22Rv1 (cell line): Measurements from ENCODE around the gene IDH2.

Source experiments
- CTCF ChIP-seq: fragments of 450-650 bp; IDR thresholded peaks from 2 replicates; pipeline ENCODE4 v1.5.1; 2017; ENCODE audit warnings: mild to moderate bottlenecking
- ZFX ChIP-seq: fragments of 450-650 bp; IDR thresholded peaks from 2 replicates; pipeline ENCODE4 v1.6.1; 2017; ENCODE audit warnings: antibody characterized with exemption, borderline replicate concordance

GRCh38 chr15:90035095-90035839 lies 67.0 kb downstream of the IDH2 start:
- TF ChIP-seq CTCF: no peak
- TF ChIP-seq ZFX: no peak
